Activated CD4-positive, alpha-beta T cell treated with anti-CD3 and anti-CD28 coated beads, Interleukin-2, amount 50 U/mL, for 1 hour (primary cell): Measurements from ENCODE around the gene UBE2C.

ENCODE experiments used
- DNase-seq: peaks from one replicate; pipeline ENCODE4 v3.0.0-alpha.2; 2020

The UBE2C gene

GRCh38 chr20:45861221-45862075 lies 49.0 kb downstream of the UBE2C start:
- no peak for DNase-seq

GRCh38 chr20:45863543-45864470 lies 51.4 kb downstream of the UBE2C start:
- DNase-seq, result no peak

- no peak for DNase-seq
These were observed 54.0 kb downstream of the UBE2C start for GRCh38 chr20:45866454-45866853.
